Fibroblast of pulmonary artery (primary cell): Measurements from ENCODE around the gene PSAPL1.

Experiments used
- DNase-seq: peaks from one replicate; pipeline ENCODE4 v3.0.0-alpha.2; 2010; ENCODE audit warnings: low read depth
- H3K4me3 ChIP-seq: replicated peaks from 2 replicates; pipeline ENCODE4 v1.5.1; 2011; ENCODE audit warnings: low read depth, mild to moderate bottlenecking, control low read depth, low read length, moderate library complexity
- CTCF ChIP-seq: IDR thresholded peaks from 2 replicates; pipeline ENCODE4 v1.5.1; 2011; ENCODE audit warnings: mild to moderate bottlenecking, control low read depth, low read length, inconsistent platforms; ENCODE audit errors: missing control alignments

Gene PSAPL1

DNA sequence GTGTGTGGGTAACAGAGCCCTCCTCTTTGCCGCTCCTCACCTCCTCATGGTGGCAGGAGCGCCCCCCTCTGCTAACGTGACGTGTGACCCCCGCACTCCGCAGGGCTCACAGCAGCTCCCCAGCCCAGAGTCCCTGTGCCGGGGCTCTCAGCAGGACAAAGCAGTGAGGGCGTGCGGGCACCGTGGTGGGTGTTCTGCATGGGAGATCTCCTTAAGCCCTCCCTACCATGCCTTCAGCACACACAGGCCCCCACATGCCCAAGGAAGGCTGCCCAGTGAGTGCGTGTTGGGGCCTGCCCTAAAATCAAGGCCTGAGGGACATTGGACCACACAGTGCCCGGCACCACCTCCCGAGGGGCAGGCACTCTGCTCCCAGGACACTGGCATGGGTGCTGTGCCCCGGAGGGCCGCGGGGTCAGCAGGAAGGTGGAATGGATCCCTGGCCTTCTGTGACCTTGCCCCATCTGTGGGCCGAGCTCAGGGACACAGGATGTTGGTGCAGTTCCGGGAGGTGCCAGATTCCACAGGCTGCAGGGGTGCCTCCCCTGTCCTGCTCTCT, 10.1 kb downstream of the PSAPL1 start:
- no peak overlapping the region for H3K4me3 ChIP-seq
- no peak for TF ChIP-seq CTCF
- DNase-seq: no peak

DNA sequence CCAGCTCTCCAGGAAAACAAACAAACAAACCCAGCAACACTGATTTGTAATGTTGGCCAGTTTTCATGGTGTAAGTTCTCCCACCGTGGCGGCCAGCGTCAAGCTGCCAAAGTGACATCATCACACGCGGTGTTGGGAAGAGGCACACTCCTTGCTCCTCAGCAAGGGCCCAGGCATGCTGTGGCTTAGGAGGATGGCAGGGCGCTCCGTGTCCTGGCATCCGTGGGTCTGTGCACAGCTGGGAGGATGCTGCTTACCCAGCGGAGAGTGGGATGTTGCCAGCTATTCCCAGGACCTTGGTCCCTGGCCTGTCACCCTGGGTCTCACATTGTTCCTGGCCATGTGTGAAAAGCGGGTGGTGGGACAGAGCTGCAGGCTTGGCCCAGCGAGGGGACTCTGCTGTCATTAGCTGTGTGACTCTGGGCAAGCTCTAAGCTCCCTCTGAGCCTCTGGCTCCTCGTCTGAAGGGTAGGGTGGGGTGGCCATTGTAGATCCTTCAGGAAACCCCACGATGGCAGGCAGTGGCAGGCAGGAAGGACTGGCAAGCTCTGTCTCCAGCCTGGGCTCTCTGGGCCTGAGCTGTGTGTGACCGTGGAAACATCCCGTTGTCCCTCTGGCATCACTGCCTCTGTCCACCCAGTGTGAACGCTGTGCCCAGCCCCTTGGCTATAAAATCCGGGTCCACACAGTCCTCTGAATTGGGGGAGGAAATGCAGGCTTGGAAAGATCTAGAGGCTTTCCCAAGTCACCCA, 10.8 kb downstream of the PSAPL1 start:
- DNase-seq: no peak
- H3K4me3 ChIP-seq: no peak overlapping the region
- no peak for TF ChIP-seq CTCF

DNA sequence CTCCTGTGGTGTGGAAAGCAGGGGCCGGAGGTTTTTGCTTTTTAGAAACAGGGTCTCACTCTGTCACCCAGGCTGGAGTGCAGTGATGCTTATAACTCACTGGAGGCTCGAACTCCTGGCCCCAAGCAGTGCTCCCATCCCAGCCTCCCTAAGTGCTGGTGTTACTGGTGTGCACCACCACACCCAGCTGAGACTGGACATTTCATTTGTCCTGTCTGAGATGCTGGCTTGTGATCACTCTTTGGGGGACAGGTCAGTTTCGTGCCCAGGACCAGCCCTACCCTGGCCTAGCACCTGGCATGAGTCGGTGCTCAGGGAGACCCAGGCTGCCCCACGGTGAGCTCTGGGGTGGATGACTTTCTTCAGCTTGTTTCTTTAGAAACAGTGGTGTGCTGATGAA, 11.3 kb downstream of the PSAPL1 start:
- no peak for DNase-seq
- no peak for TF ChIP-seq CTCF
- H3K4me3 ChIP-seq: no peak overlapping the region

- TF ChIP-seq CTCF: no peak
- H3K4me3 ChIP-seq: no peak overlapping the region
- no peak for DNase-seq
Observed at GRCh38 chr4:7422898-7423180, 11.9 kb downstream of the PSAPL1 start.

GRCh38 chr4:7422151-7422897, 12.4 kb downstream of the PSAPL1 start:
- no peak for DNase-seq
- H3K4me3 ChIP-seq: no peak overlapping the region
- no peak for TF ChIP-seq CTCF

- no peak for TF ChIP-seq CTCF
- no peak for DNase-seq
- no peak overlapping the region for H3K4me3 ChIP-seq
Observed at GRCh38 chr4:7421356-7422150, 13.2 kb downstream of the PSAPL1 start.
